Fibroblast of mammary gland (primary cell): ENCODE results near the gene LONRF2.

Source experiments
- DNase-seq: peaks from one replicate; pipeline ENCODE4 v3.0.0-alpha.2; 2010; ENCODE audit warnings: low read depth
- H3K4me3 ChIP-seq: 2 replicates; pipeline ENCODE4 v1.5.1; 2011; ENCODE audit warnings: low read depth, mild to moderate bottlenecking, low read length, moderate library complexity; ENCODE audit not compliant: control insufficient read depth
- TF ChIP-seq, protein P1 (sequence below): conservative IDR thresholded peaks from 2 replicates; pipeline ENCODE4 v1.5.1; 2011; ENCODE audit warnings: low read depth, low read length, inconsistent platforms; ENCODE audit not compliant: control insufficient read depth, insufficient read depth

LONRF2 gene

DNA sequence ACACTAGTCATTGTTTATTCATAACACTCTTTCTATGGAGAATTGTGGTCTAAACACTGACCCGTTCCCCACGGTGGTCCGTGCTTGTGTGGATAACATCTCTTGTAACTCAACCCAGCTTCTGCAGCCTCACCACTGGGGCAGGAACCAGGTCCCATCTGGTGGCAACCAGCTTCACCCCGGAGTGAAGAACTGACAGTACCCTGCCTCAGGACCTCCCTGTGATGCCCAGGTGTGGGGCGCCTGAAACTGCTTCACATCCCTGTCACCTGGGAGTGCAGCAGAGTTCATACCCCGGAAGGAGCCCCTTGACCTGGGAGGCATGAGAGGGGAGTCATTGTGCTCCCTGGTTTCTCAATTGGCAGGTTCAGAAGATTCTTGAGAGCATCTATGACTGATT lies 81.1 kb downstream of the LONRF2 start:
- DNase-seq = no peak
- TF ChIP-seq, protein P1, sequence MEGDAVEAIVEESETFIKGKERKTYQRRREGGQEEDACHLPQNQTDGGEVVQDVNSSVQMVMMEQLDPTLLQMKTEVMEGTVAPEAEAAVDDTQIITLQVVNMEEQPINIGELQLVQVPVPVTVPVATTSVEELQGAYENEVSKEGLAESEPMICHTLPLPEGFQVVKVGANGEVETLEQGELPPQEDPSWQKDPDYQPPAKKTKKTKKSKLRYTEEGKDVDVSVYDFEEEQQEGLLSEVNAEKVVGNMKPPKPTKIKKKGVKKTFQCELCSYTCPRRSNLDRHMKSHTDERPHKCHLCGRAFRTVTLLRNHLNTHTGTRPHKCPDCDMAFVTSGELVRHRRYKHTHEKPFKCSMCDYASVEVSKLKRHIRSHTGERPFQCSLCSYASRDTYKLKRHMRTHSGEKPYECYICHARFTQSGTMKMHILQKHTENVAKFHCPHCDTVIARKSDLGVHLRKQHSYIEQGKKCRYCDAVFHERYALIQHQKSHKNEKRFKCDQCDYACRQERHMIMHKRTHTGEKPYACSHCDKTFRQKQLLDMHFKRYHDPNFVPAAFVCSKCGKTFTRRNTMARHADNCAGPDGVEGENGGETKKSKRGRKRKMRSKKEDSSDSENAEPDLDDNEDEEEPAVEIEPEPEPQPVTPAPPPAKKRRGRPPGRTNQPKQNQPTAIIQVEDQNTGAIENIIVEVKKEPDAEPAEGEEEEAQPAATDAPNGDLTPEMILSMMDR = no peak
- H3K4me3 ChIP-seq = no peak overlapping the region

DNA sequence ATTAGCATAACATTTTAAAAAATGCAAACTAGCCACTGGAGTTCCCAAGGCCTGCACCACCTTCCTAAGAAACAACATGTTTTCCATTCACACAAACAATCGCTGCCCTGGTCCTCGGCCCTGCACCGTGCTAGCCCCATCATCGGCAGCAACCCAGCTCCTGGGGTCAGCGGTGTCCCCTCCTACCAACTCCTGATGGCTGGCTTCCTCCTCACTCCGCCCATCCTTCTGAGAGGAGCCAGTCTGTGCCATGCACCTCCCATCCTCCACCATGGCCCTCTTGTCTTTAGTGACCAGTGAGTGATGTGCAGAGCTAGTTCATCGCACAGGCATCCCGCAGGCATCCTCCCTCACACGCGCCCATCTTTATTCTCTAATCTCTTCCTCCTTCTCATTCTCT lies 81.9 kb downstream of the LONRF2 start:
- H3K4me3 ChIP-seq = no peak overlapping the region
- DNase-seq = no peak
- TF ChIP-seq, protein P1 = no peak

DNA sequence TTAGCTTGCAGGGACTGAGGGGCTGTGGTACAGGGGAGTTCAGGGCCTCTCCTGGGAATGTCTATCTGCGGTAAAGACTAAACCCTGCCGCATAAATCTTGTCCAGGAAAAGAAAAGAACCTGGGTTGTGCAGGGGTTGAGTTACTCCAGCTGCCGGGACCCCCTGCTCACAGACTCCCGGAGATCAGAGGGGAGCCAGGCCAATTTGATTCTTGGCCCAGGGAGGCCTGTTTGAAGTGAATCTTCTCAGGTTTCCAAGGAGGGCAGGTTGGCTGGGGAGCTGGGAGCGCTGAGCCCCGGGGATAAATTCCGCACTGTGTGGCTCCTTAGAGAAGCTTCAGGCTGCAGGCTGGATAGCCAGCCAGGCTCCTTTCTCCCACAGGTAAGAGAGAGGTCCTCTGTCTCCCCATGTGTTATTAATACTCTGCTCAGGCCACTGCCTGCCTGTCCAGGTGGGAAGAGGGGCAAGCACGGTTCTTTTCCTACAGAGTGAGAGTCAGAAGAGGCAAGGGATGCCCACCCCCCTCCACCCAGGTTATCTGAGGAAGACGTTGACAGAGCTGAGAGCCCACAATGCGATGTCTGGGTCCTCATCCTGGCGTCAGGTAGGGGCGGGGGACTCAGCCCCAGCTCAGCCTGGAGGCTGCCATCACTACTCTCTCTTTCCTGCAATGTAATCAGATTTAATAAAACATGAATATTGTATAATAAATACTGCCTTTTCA lies 82.7 kb downstream of the LONRF2 start:
- no peak for DNase-seq
- TF ChIP-seq, protein P1 = no peak
- H3K4me3 ChIP-seq = no peak overlapping the region

DNA sequence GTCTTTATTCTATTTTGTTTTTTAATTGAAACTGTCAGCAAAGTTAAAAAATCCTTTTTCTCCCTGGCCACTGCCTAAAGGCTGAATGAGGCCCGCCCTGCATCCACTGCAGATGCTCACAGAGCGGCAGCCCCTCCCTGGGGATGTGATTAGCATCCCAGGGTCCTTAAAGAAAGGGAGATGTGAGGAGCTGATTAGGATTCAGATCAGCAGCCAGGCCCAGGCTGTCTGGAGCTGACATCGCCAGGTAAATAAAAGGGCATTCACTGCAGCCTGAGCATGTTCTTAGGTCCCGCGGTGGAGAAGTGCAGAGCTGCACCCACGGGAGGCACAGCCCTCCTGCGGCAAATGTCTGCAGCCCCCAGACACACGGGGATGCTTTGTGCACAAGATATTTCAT lies 83.8 kb downstream of the LONRF2 start:
- no peak overlapping the region for H3K4me3 ChIP-seq
- TF ChIP-seq, protein P1 = no peak
- no peak for DNase-seq

DNA sequence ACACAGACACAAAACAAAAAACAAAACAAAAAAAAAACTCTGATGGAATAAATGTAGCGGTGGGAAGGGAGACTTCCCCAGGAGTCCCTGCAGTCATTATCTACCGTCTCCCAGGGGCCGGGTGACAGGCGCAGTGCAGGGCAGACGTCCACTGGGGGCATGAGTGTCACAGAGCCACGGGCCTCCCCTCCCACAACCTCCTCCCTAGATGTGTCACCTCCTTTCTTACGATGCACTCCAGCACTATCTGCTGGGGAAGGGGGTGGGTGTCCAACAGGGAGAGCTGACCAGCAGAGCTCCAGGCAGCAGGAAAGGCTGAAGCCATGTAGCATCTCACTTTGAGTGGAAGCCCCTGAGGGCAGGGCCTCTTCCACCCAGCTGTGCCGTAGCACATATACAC lies 84.5 kb downstream of the LONRF2 start:
- TF ChIP-seq, protein P1 = no peak
- H3K4me3 ChIP-seq = no peak overlapping the region
- no peak for DNase-seq

DNA sequence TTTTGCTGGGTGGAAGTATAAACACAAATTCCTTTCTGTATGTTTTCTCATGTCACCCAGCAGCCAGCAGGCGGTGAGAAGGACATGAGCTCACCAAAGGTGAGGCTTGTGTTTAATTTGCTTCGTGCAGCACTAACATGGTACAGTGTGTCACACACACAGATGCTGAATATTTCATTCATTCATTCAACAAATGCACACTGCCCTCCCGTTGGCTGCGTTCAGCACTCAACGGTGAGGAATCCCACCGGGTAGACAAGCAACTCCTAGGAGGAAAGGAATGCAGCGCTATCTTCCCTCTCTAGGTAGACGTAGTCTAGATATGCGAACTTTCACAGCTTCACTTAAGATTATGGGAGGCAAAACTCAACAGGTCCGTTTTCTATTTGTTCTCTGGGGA lies 85.1 kb downstream of the LONRF2 start:
- DNase-seq = no peak
- TF ChIP-seq, protein P1 = no peak
- no peak overlapping the region for H3K4me3 ChIP-seq

DNA sequence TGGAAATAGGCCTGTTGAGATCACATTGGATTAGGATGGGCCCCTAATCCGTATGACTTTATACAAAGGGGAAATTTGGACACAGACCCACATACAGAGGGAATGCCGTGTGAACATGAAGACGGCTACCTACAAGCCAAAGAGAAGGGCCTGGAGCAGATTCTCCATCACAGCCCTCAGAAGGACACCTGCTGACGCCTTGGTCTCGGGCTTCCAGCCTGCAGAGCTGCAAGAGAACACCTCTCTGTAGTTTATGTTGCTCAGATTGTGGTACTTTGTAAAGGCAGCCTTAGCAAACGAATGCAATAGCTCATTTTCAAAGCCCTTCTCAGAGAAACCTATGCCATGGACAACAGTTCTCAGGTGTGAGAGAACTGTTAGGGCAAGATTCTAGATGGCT lies 86.1 kb downstream of the LONRF2 start:
- no peak overlapping the region for H3K4me3 ChIP-seq
- no peak for DNase-seq
- TF ChIP-seq, protein P1 = no peak
